Stimulated activated CD4-positive, alpha-beta T cell treated with anti-CD3 and anti-CD28 coated beads, Interleukin-1b, Interleukin-23, amount 100 ng/mL, for 48 hours (primary cell): Measurements from ENCODE around the gene DAPK2.
"Not testable (repeated sequence)": the region's sequence is repeated elsewhere in the genome, so short reads cannot be mapped to it uniquely, and the experiment has no call there.

Experiments
- DNase-seq: peaks from one replicate; pipeline ENCODE4 v3.0.0-alpha.2; 2020

Gene DAPK2

GRCh38 chr15:63970621-63971426 lies 75.5 kb downstream of the DAPK2 start:
- peak; percentile 20 for DNase-seq

GRCh38 chr15:63969652-63970421 lies 76.4 kb downstream of the DAPK2 start:
- DNase-seq: no peak

GRCh38 chr15:63968700-63969099 lies 77.6 kb downstream of the DAPK2 start:
- no peak for DNase-seq

- no peak for DNase-seq
Measured at GRCh38 chr15:63968122-63968524, 78.2 kb downstream of the DAPK2 start.

GRCh38 chr15:63967616-63968015 lies 78.7 kb downstream of the DAPK2 start:
- DNase-seq: no peak

GRCh38 chr15:63962947-63963721 lies 83.2 kb downstream of the DAPK2 start:
- not testable (repeated sequence) for DNase-seq

GRCh38 chr15:63953524-63953923 lies 92.8 kb downstream of the DAPK2 start:
- no peak for DNase-seq

- DNase-seq: no peak
Measured at GRCh38 chr15:63950911-63951481, 95.3 kb downstream of the DAPK2 start.

- no peak for DNase-seq
Measured at GRCh38 chr15:63948971-63949370, 97.3 kb downstream of the DAPK2 start.

- no peak for DNase-seq
Measured at GRCh38 chr15:63948436-63948835, 97.8 kb downstream of the DAPK2 start.

- DNase-seq: no peak
Measured at GRCh38 chr15:63947228-63947627, 99.1 kb downstream of the DAPK2 start.

GRCh38 chr15:63946524-63947065 lies 99.7 kb downstream of the DAPK2 start:
- no peak for DNase-seq

GRCh38 chr15:63945838-63946298 lies 100.4 kb downstream of the DAPK2 start:
- DNase-seq: no peak

- DNase-seq: peak; percentile 61
Measured at GRCh38 chr15:63945007-63945788, 101.1 kb downstream of the DAPK2 start.

GRCh38 chr15:63944681-63944955 lies 101.7 kb downstream of the DAPK2 start:
- no peak for DNase-seq

GRCh38 chr15:63943829-63944680 lies 102.2 kb downstream of the DAPK2 start:
- no peak for DNase-seq

- DNase-seq: no peak
Measured at GRCh38 chr15:63942486-63943365, 103.6 kb downstream of the DAPK2 start.

- no peak for DNase-seq
Measured at GRCh38 chr15:63941698-63942465, 104.4 kb downstream of the DAPK2 start.

- DNase-seq: no peak
Measured at GRCh38 chr15:63940966-63941620, 105.2 kb downstream of the DAPK2 start.
